GM19035 (cell line): ENCODE measurements around the gene SERPINA4.

Experiments
- ATAC-seq: cut with Tn5 transposase; IDR thresholded peaks from one replicate; pipeline ENCODE4 v1.9.1; 2021; ENCODE audit not compliant: unreplicated experiment

The SERPINA4 gene

DNA sequence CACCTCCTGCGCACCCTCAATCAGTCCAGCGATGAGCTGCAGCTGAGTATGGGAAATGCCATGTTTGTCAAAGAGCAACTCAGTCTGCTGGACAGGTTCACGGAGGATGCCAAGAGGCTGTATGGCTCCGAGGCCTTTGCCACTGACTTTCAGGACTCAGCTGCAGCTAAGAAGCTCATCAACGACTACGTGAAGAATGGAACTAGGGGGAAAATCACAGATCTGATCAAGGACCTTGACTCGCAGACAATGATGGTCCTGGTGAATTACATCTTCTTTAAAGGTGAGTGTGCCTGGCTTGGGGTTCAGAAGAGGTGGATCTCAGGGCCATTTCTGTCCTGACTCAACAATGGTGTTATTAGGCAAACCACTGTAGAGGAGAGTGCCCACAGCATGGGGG, 53.6 kb downstream of the SERPINA4 start:
- no peak for ATAC-seq

DNA sequence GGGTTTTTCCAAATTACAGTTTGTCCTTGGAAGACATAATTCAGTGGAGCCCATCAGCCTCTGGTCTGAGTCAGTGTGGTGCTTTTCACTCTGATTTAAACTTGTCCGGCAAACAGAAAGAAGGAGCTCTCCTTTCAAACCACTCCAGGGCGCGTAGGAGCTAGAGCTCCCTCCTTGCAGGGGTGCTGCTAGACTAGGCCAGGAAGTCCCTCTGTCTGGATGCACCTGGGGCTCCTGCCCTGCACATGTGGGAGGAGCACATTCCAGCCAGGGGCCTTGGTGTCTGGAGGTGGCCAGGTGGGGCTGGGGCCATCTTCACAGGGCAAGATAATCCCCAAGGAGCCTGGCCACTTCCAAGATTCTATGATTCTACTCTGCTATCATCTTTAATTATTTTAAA, 54.0 kb downstream of the SERPINA4 start:
- ATAC-seq = no peak

DNA sequence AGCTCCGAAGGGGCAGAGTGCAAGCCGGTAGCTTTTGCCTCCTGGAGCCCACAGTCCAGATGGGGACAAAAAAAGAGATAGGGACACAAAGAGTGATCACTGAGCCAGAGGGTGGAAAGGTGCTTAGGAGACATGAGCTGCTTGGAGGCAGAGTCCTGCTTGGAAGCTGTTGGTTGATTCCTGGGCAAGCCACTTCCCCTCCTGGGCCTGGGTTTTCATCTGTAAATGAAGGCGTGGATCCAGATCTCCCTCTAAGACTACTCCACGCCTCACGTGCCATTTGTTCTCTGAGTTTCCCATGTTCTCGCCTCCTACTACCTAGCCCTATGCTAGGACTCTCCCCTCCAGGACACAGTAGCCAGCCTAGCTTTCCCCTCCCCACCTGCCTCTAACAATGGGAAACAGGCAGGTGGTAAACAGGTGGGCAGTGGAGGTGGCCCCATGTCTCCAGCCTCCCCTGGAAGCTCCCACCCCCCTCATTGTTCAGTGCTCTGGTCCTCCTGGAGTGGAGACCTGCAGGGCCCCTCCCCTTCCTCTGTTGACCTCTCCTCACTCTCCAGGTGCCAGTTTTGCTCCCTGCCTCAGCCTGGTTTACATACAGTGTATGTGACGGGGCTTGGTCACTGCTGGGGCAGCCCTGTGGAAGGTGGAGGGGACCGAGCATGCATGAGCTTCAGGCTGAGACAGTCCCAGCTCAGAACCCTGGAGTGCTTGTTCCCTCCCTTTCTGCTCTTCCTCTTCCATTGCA, 54.8 kb downstream of the SERPINA4 start:
- no peak for ATAC-seq

DNA sequence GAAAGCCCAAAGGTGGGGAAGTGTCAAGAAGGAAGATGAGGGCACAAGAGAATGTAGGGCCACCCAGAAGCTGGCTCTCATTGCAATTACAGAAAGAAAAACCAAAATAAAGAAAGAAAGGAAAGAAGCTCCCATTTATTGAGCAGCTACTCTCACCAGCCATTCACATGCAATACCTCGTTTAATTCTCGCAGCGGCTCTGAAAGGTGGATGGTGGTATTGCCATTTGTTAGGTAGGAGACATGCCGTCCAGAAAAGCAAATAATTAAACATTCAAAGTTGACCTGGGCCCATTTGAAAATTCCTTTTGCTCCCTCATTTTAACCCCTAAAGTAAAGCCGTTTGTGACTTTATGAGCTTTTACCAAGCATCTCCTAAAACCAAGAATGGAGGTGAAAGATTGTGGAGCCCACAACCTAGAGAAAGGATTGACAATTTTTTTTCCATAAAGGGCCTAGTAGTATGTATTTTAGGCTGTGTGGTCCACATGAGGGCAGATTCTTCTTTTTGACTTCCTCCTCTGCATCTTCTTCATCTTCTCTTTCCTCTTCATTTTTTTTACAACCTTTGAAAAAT, 56.2 kb downstream of the SERPINA4 start:
- ATAC-seq = no peak

DNA sequence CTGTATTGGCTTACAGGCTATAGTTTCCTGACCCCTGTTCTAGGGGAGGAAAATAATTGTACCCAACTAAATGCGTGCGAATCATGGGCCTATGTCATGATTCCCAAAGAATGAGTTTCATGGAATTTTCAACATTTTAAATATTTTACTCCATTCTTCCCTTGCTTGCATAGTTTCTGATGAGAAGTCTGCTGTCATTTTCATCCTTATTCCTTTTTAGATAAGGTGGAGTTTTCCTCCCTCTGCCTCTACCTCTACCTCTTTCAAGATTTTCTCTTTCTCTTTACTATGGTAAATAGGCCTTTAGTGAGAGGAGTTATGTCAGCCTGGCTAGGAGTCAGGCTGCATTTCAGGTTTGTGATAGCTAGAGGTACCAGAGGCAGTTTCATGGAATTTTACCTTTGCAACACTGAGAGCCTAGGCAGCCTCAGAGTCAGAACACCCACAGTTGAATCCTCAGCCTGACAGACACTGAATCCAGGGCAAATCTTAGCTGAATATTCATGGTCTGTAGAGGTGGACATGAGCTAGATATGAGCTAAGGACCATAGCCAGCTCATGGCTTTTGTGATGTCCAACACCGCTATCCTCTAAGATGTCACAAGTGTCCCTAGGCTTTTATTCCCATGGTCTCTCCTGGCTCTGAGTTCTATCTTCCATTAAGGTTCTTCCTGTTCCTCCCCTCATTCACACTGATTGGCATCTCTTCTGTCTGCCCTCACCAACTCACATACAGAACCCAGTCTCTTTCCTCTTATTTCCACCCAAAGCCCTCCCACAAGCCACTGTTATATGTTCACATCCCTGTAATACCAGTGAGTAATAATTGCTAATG, 57.0 kb downstream of the SERPINA4 start:
- ATAC-seq = no peak

DNA sequence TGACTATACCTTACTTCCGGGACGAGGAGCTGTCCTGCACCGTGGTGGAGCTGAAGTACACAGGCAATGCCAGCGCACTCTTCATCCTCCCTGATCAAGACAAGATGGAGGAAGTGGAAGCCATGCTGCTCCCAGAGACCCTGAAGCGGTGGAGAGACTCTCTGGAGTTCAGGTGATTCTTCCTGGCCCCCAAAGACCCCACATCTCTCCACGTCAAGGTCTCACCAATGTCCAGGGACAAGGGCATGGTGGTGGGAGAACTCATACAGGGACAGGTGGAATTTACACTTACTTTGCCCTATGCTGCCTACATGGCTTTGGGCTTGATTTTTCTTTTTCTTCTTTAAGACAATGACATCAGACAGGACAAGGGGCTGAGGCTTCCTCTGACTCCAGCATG, 58.1 kb downstream of the SERPINA4 start:
- no peak for ATAC-seq
